Left ventricle myocardium superior (tissue), 1 donor: ENCODE results near the gene FEM1B. TPM values are rescaled to one million over a fixed set of nuclear protein-coding genes. Genes with fewer than 3 reads are reported as not detected.

Experiments
- ATAC-seq: fragments of 200-7000 bp; cut with Tn5 transposase; one replicate; pipeline ENCODE4 v1.9.1; 2020; ENCODE audit warnings: mild to moderate bottlenecking, moderate library complexity
- DNase-seq: peaks from one replicate; pipeline ENCODE4 v3.0.0-alpha.2; 2020
- intact Hi-C: fragments of 100-400 bp; cut with micrococcal nuclease; formaldehyde crosslinking; loops from one replicate; pipeline ENCODE4 v1.11.0; 2022
- total RNA-seq: library from RNA; stranded (reverse); fragmentation: NEBNext Ultra II Directional; extraction: Animal tissue kit (Norgen Biotek cat#: 25700); gene quantifications from one replicate; pipeline ENCODE4 v1.2.1, GENCODE V29; 2021
- donor health status: DM: no; HTN: yes; CAD: no; lungs with severe emphysema.

The FEM1B gene
- total RNA-seq, 1 donor from 2014 or later = 45.1 TPM

DNA sequence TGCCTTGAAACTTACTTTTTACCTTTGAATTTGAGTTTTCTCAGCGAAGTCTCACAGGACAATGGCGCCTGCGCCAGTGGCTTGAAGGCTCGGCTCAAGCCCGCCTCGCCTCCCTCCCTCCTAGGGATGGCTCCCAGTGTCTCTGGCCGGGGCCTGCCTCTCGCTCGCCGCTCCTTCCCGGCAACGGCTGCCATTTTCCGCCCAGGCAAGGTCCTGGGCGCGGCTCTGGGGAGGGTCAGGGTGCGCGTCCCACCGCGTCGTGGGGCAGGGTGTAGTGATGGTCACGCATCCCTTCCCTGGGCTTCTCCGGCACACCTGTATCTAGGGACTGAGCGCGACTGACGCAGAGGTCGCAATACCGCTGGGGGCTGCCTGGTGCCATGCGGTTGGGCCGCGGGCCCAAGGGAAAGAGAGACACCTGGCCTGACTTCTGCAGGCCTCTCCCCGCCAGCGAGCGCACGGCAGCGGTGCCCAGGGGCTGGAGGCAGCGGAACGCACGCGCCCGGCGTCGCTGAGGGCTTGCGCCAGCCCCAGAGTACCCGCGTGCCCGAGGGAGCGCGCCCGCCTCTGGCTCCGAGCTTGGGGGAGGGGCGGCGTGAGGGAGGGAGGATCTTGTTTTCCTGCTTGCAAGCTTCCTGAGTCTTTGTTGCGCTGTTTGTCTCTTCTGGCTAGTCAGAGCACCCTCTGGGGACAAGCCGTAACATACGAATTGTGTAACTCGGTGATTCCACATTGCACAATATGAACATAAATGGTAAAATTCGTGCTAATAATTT is 20.7 kb upstream of the FEM1B start:
- ATAC-seq (peak; percentile 95), DNase-seq (peak; percentile 93)
- intact Hi-C loops = no loop called here

DNA sequence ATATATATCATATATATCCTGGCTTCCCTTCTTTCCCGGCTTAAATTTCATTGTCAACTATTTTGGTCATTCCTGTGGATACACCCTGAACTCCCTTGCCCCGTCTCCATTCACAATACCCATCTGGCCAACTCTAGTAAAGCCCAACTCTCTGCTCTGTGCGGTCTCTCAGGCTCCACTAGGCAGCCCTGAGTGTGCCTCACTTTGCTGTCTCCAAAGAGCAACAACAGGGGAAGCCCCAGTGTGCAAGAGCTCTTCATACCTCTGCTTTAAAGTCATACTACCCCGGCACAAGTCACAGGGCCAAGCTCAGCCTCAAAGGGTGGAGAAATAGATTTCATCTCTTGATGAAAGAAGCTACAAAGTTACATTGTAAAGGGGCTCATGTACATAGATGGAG is 18.9 kb upstream of the FEM1B start:
- no peak for DNase-seq
- intact Hi-C loops = no loop called here
- no peak for ATAC-seq

DNA sequence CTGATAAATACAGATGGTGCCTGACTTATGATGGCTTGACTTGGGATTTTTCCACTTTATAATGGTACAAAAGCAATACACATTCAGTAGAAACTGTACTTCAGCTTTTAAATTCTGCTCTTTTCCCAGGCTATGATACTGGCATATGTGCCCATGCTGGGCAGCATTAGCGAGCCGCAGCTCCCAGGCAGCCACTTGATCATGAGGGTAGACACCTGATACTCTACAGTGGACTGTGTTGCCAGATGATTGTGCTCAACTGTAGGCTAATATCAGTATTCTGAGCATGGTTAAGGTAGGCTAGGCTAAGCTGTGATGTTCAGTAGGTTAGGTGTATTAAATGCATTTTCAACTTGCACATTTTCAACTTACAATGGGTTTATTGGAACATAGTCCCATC is 17.7 kb upstream of the FEM1B start:
- DNase-seq (peak; percentile 39), ATAC-seq (peak; percentile 54)
- intact Hi-C loops = no loop called here

DNA sequence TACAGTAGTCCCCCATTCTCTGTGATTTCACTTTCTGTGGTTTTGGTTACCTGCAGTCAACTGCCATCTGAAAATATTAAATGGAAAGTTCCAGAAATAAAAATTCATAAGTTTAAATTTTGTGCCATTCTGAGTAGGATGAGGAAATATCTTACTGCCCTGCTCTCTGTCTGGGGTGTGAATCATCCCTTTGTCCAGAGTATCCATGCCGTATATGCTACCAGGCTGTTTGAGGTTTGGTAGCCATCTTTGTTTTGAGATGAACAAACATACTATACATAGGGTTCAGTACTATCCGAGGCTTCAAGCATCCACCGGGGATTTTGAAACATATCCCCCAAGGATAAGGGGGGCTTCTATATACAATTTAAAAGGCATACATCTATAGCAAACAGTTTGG is 16.3 kb upstream of the FEM1B start:
- no peak for ATAC-seq
- no peak for DNase-seq
- intact Hi-C loops = no loop called here

DNA sequence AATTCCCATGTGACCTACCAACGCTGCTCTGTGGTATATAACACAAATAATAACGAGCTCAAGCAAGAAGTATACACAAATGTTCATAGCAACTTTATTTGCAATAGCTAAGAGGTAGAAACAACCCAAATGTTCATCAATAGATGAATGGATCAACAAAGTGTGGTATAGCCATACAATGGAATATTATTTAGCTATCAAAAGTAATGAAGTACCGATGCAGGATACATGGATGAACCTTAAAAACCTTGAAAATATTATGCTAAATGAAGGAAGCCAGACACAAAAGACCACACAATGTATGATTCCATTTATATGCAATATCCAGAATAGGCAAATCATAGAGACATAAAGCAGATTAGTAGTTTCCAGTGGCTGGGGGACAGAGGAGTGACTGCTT is 15.6 kb upstream of the FEM1B start:
- DNase-seq (no peak), ATAC-seq (no peak)
- intact Hi-C loops = no loop called here

DNA sequence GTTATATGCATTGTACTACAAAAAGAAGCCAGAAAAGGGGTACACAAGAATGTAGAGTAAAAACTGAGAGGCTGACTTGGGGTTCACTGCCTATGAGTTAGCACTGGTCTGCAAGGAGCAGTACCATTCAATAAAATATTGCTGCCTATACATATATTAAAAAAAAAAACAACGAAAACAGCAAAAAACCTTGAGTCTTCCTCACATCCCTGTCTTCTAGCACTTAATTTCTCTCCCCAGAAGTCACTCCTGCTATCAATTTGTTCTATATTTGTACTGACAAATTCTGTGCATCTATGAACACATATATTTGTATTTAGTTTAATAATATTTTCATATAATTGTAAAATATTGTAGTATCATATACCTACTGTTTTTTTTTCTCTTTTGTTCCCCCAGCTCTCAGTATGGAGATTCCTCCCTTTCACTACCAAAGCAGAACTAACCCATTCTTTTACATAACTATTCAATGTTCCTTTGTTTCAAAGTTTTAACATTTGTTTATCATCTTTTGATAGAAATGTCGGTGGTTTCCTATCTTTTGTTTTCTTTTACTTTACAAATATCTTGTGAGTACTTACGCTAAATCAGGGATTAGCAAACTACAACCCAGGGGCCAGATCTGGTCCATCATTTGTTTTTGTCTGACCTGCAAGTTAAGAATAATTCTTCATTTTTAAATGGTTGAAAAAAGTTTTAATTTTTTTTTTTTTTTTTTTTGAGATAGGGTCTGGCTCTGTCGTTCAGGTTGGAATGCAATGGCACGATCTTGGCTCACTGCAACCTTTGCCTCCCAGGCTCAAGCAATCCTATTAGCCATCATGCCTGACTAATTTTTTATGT is 14.8 kb upstream of the FEM1B start:
- DNase-seq = no peak
- intact Hi-C loops = no loop called here
- ATAC-seq = no peak

DNA sequence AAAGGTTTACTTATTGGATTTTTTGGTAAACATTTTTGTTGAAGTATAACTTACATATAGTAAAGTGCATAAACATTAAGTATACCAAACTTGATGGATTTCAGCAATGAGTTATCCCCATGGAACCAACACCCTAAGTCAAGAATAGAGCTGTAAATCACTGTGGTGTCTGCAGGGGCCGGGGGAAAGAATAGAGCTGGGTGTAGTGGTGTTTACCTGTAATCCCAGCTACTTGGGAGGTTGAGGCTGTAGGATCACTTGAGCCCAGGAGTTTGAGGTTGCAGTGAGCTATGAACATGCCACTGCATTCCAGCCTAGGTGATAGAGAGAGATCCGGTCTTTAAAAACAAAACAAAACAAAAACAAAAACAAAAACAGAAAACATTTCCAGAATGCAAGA is 13.3 kb upstream of the FEM1B start:
- DNase-seq (no peak), ATAC-seq (no peak)
- intact Hi-C loops = no loop called here

DNA sequence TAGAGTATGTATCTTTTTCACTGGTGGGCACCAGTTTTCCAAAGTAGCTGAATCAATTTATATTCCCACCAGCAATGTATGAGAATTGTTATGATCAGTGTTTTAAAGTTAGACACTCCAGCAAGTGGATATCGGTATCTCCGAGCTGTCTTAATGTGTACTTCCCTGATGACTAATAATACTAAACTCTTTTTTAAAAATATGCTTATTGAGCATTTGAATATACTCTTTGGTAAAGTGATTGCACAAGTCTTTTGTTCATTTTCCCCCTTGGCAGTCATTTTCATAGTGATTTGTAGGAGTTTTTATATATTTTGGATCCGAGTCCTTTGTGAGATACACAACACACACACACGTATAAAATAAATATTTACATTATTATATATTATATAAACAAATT is 12.5 kb upstream of the FEM1B start:
- DNase-seq = no peak

DNA sequence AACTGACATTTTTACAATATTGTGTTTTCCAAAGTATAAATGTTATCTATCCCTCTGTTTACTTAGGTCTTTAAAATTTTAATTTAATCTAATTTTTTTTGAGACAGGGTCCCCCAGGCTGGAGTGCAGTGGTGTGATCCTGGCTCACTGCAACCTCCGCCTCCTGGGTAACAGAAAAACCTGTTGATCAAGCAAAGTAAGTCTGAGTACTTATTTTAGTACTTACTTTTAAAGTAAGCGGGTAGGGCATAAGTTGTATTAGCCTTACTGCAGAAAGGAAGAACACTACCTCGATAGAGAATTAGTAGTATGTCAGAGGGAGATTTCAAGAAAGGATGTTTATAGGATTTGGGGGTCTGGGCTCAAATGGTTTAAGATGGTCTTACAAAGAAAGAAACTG is 11.9 kb upstream of the FEM1B start:
- intact Hi-C loops = no loop called here
- DNase-seq (no peak), ATAC-seq (no peak)

More for the DNA sequence above, 12.5 kb upstream of the FEM1B start:
- intact Hi-C loops = no loop called here
- no peak for ATAC-seq

DNA sequence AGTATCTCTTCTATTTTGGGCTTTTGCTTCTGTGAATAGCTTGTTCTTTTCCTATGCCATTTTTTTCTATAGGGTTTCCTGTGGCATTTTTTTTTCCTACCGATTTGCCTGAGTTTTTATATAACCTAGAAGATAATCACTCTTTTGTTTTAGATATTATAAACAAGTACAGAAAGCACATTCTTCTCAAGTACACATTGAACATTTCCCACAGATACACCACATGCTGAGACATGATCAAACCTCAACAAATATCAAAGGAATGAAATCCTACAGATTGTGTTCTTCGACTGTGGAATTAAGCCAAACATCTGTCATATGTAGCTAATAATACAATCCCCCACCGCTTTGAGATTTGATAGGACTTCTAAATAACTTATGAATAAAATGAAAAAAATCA is 9.1 kb upstream of the FEM1B start:
- no peak for ATAC-seq
- intact Hi-C loops = no loop called here

DNA sequence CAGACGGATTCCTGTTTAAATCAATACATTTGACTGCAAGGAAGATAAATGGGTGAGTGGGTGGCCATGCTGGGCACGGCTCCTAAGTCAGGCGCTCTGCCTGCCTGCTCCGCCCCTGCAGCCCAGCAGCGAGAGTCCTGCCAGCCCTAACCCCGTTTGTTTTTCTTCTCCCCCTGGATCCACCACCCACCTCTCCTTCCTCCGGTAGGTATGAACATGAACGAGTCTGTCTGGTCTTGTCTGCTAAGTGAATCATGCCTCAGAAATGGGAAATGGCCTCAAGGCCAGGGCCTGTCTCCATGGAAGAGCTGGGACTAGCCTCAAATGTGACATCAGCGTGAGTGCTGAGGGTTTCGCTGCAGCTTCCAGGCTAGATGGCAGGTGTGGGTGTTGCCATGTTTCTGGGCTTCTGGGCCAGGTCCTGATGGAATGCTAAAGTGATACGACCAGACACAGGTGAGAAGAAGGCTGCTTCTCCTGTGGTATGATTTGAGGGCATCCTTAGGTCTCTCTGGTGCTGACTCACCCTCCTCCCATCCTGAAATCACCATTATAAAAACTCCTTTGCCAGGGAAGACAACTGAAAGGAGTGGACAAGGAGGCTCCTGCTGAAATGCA is 5.6 kb upstream of the FEM1B start:
- intact Hi-C loops = no loop called here
- ATAC-seq = peak; percentile 35
- no peak for DNase-seq

More for the DNA sequence above, 9.1 kb upstream of the FEM1B start:
- no peak for DNase-seq

DNA sequence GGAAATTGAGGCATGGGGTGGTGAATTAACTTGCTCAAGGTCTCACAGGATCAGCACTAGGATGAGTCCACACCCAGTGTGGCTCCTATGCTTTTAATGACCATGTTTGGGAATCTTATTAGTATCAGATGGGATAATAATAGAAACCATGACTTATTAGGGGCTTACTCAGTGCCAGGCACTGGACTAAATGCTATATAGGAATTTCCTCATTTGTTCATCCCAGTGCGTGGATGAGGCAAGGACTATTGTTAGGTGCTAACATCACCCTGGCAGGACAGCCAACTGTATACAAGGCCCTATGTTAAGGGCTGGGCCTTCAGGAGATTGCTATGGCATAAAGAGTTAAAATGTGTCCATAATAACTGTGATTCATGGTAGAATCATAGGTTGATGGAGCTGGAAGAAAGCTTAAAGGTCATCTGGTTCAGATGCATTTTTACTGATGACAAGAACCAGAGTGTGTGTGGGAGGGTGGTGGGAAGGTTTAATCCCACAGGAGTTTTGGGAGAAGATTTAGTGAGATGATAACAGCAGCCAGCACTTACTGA is 4.7 kb upstream of the FEM1B start:
- DNase-seq (no peak), ATAC-seq (peak; percentile 17)
- intact Hi-C loops = no loop called here

DNA sequence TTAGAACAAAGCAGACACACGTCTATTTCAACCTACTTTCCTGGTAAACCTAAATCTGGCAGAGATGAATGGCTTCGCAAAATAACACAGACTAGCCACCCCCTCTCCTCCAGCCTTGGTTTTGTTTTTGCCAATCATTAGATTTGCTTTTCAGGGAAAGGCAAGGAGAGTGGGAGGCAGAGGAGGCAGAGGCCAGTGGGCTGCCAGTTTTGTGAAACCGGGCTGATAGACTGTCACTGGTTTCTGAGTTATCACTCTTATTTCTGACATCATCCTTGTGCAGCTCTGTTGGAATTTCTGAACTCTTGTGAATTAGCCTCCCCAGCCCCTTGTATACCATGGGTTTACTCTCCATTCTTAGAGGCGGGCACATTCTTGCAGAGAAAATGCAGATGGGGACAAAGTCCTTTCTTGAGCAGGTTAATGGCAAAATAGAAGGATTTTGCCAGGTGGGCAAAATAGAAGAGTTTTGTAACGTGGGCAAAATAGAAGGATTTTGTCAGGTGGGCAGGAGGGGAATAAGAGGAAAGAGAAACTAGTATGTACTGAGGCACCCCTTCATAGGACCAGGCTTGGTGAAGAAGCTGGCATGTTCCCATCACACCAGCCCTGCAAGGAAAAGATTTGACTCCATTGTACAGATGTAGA is 3.2 kb upstream of the FEM1B start:
- ATAC-seq (no peak), DNase-seq (no peak)
- intact Hi-C loops = no loop called here

DNA sequence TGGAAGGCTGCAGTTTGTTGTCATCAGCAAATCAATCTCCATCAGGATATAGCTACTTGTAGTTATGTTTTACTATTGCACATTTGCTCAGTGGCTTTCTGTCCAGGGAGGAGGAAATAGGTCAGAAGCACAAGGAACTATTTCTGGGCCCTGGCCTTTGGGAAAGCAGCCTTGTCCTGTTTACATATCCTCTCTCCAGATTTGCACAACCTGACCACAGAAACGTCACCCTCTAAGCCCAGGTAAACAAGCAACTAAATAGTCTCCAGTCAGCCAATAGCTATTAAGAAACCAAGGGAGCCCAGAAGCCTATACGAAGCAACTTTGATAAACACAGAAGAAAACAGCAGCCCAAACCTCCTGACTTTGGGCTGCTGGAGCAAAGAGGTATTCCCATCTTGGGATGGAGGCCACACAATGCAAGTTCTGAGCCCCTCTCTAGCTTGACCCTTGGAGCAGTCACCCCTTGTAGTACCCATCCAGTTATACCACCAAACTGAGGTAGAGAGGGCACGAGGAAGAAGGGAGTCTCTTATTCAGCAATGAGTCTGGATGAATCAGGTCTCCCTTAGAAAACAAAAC is 2.3 kb upstream of the FEM1B start:
- ATAC-seq (no peak), DNase-seq (no peak)
- intact Hi-C loops = no loop called here

DNA sequence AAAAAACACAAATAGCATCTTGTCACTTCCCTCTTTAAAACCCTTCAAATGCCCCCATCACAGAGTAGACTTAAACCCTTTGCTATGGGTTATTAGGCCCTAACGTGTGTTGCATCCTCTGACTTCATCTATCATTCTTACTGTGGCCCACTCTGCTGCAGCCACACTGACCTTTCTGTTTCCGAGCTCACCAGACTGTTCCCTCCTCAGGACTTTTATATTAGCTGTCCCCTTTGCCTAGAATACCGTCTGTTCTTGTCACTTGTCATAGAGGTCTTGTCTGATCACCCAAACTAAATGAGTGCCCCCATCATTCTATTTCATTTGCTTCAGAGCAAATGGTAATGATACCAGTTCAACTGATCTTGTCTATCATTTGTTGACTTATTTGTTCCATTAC is 877 bp upstream of the FEM1B start:
- intact Hi-C loops = no loop called here
- no peak for DNase-seq
- ATAC-seq = no peak

DNA sequence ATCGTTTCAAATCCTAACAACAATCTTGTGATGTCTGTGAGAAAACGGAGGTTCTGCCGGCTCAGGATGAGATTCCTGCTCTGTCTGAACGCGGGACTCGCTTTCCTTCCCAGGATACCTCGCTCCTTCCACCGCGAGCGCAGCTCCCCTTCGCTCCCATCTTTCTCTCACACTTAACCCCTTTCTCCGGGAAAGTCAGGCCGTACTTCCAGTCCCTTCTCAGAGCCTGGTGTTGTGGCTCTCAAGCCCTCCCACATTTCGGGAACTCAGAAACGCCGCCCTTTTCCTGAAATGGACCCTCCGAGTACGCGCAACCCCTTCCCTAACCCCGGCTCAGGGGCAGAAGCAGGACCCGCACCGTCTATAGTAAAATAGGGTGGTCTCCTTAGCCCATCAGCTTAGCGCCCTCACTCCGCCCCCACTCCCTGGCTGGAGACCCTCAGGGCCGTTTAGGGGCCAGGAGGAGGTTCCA is 378 bp upstream of the FEM1B start:
- intact Hi-C loops = no loop called here
- DNase-seq (no peak), ATAC-seq (peak; percentile 41)

DNA sequence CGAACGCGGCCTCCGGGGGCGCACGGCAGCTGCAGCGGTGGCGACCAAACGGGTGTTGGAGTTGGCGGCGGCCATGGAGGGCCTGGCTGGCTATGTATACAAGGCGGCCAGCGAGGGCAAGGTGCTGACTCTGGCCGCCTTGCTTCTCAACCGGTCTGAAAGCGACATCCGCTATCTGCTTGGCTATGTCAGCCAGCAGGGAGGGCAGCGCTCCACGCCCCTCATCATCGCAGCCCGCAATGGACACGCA is 725 bp downstream of the FEM1B start:
- intact Hi-C loops = no loop called here
- DNase-seq (no peak), ATAC-seq (no peak)

DNA sequence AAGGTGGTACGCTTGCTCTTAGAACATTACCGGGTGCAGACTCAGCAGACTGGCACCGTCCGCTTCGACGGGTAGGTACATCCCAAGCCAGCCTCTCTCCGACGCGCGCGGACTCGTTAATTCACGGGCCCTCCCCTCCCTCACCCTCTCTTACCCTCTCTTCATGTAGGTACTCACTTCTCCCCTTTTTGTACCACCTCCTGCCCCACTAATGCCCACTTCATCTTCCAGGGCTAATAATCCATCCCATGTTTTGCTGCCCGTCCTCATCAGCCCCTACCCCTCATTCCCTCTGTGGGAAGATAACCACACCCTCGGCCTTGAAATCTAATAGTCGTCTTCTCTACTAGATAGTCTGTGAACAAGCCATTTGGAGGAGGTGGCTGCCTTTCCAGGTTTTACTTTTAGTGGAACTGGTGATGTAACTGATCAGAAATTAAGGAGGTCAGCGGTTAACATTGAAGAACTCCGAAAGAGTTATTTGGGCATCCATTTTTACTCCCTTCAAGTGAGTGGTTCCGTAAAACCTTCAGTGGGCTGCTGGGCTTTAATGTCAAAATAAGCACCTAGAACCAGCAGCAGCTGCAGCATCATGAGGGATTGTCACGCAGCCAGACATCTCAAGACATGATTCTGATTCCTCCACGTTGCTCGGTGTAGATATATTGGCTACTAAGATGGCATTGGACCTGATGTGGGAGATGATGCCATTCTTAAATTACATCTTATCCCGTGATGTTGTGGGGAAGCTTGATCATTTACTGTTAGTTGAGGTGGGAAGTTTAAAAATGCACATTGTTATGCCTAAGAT is 1.3 kb downstream of the FEM1B start:
- DNase-seq = no peak
- peak; percentile 0 for ATAC-seq
- intact Hi-C loops = no loop called here
